Epithelial cell of proximal tubule (primary cell): ENCODE data around the gene DUSP10. TPM values are rescaled to one million over a fixed set of nuclear protein-coding genes. Genes with fewer than 3 reads are reported as not detected.

Experiments
- DNase-seq: peaks from one replicate; pipeline ENCODE4 v3.0.0-alpha.2; 2011; ENCODE audit warnings: low read depth
- H3K4me3 ChIP-seq: 2 replicates; pipeline ENCODE4 v1.5.1; 2011; ENCODE audit warnings: low read depth, mild to moderate bottlenecking, low read length
- CTCF ChIP-seq: conservative IDR thresholded peaks from 2 replicates; pipeline ENCODE4 v1.5.1; 2012; ENCODE audit warnings: low read depth, mild to moderate bottlenecking, low read length
- total RNA-seq: library from RNA; depleted of rRNA; stranded (reverse); fragments of >200 nt; gene quantifications from 2 replicates; pipeline ENCODE4 v1.2.3, GENCODE V29; 2015

Gene DUSP10
- total RNA-seq, 1 donor from 2014 or later = 14.6 TPM

GRCh38 chr1:221742555-221743415 lies 896 bp upstream of the DUSP10 start:
- DNase-seq = no peak
- TF ChIP-seq CTCF = peak; percentile 33
- peak overlapping the region; percentile 65 for H3K4me3 ChIP-seq

- DNase-seq = no peak
- peak overlapping the region; percentile 93 for H3K4me3 ChIP-seq
- no peak for TF ChIP-seq CTCF
Measured at GRCh38 chr1:221740993-221741702, 741 bp downstream of the DUSP10 start.

- no peak for DNase-seq
- no peak for TF ChIP-seq CTCF
- peak overlapping the region; percentile 93 for H3K4me3 ChIP-seq
Measured at GRCh38 chr1:221740369-221740992, 1.4 kb downstream of the DUSP10 start.

GRCh38 chr1:221739677-221740025 lies 2.2 kb downstream of the DUSP10 start:
- no peak for TF ChIP-seq CTCF
- peak overlapping the region; percentile 93 for H3K4me3 ChIP-seq
- DNase-seq = no peak

GRCh38 chr1:221739018-221739676 lies 2.7 kb downstream of the DUSP10 start:
- H3K4me3 ChIP-seq = no peak overlapping the region
- no peak for DNase-seq
- TF ChIP-seq CTCF = no peak

- no peak overlapping the region for H3K4me3 ChIP-seq
- TF ChIP-seq CTCF = no peak
- no peak for DNase-seq
Measured at GRCh38 chr1:221736714-221737113, 5.2 kb downstream of the DUSP10 start.
